Psoas muscle (tissue), 8 donors: ENCODE results near the gene SIRT5. TPM values are rescaled to one million over a fixed set of nuclear protein-coding genes. Genes with fewer than 3 reads are reported as not detected.
A peak's percentile ranks its signal among the peaks of the same experiment; 100 is the strongest.

Experiments
- ATAC-seq, 4 donors: fragments of 200-7000 bp; cut with Tn5 transposase; one replicate each; pipeline ENCODE4 v1.9.1; 2020; ENCODE audit warnings: moderate library complexity in 3 of 4, mild to moderate bottlenecking in 2 of 4
- DNase-seq, 2 donors: peaks; one replicate each; pipeline ENCODE4 v3.0.0-alpha.2; 2020
- H3K27ac ChIP-seq: fragments of 200-600 bp; one replicate; pipeline ENCODE4 v1.8.0; 2022
- H3K27me3 ChIP-seq, 3 donors: fragments of 200-600 bp in 1 of 3; one replicate each; pipeline versions ENCODE4 v1.6.1 to v1.8.0; 2013 to 2022; ENCODE audit warnings: low read length in 2 of 3, mild to moderate bottlenecking in 2 of 3, moderate library complexity in 1 of 3; ENCODE audit not compliant: insufficient read depth in 3 of 3
- H3K36me3 ChIP-seq, 2 donors: fragments of 200-600 bp in 1 of 2; one replicate each; pipeline versions ENCODE4 v1.6.1 to v1.8.0; 2013 to 2022; ENCODE audit warnings: low read depth in 1 of 2, mild to moderate bottlenecking in 1 of 2, moderate library complexity in 1 of 2; ENCODE audit not compliant: insufficient read depth in 1 of 2
- H3K4me1 ChIP-seq: fragments of 200-600 bp; one replicate; pipeline ENCODE4 v1.8.0; 2022
- H3K4me3 ChIP-seq: fragments of 200-600 bp; one replicate; pipeline ENCODE4 v1.8.0; 2022; ENCODE audit warnings: mild to moderate bottlenecking
- H3K9me3 ChIP-seq: fragments of 200-600 bp; one replicate; pipeline ENCODE4 v1.8.0; 2022
- CTCF ChIP-seq: fragments of 200-600 bp; IDR thresholded peaks from one replicate; pipeline ENCODE4 v1.8.0; 2022; ENCODE audit warnings: antibody characterized with exemption
- WGBS, 3 donors: extraction: QIAGEN DNeasy Blood & Tissue Kit; methylation state at CpG; one replicate each; pipeline versions ENCODE4 v1.1.6 to v1.1.7; 2013; 5-methylcytosine and 5-hydroxymethylcytosine counted together
- intact Hi-C, 2 donors: fragments of 100-400 bp; cut with DNase I; formaldehyde crosslinking; loops; one replicate each; pipeline versions ENCODE4 v1.11.0 to v1.14.2; 2022
- polyA plus RNA-seq, 3 donors: library from polyadenylated mRNA; stranded (reverse); fragments of 200-250 nt; gene quantifications; one replicate each; pipeline ENCODE4 v1.2.3, GENCODE V29; 2013
- total RNA-seq, 4 donors: library from RNA; stranded (reverse); fragmentation: NEBNext Ultra II Directional in 2 of 4; extraction: Animal tissue kit (Norgen Biotek cat#: 25700) in 2 of 4; gene quantifications; one replicate each; pipeline versions ENCODE4 v1.2.1 to v1.2.4, GENCODE V29; 2021 to 2023
- donor health status: healthy with polysubstance abuse.
- donor health status: DM: no; HTN: no; CAD: no; lungs with moderate emphysema.
- donor health status: Bipolar disorder and iron deficiency.
- donor health status: healthy.
- donor health status: DM: yes; HTN: yes; CAD: no.
- donor health status: DM: no; HTN: no; CAD: no.
- donor health status: DM: no; HTN: no; CAD: no.
- donor health status: DM: yes; HTN: yes; CAD: no.

SIRT5 gene
- total and polyA plus RNA-seq, 7 donors, result 10.1 to 29.2 (median 19.3) TPM

GRCh38 chr6:13548500-13549210, 25.7 kb upstream of the SIRT5 start:
- Histone ChIP-seq H3K9me3 (no peaks in the 10 kb centered on the region), H3K27me3 (no peaks in the 10 kb centered on the region), H3K36me3 (no peaks in the 10 kb centered on the region), H3K4me1 (no peaks in the 10 kb centered on the region), H3K4me3 (no peak overlapping the region), H3K27ac (no peak overlapping the region)
- ATAC-seq, result no peak
- DNase-seq, result no peak
- 63 to 73% (median 66%) methylated on average over 4 of the region's 4 CpGs for WGBS, 3 donors
- intact Hi-C loops, result no loop called here
- no peak for TF ChIP-seq CTCF

GRCh38 chr6:13550656-13551055, 23.7 kb upstream of the SIRT5 start:
- Histone ChIP-seq H3K4me1 (no peaks in the 10 kb centered on the region), H3K27ac (no peak overlapping the region), H3K4me3 (no peak overlapping the region), H3K9me3 (no peaks in the 10 kb centered on the region), H3K27me3 (no peaks in the 10 kb centered on the region), H3K36me3 (no peaks in the 10 kb centered on the region)
- intact Hi-C loops, result no loop called here
- no peak for TF ChIP-seq CTCF
- ATAC-seq (no peak), DNase-seq (no peak)

DNA sequence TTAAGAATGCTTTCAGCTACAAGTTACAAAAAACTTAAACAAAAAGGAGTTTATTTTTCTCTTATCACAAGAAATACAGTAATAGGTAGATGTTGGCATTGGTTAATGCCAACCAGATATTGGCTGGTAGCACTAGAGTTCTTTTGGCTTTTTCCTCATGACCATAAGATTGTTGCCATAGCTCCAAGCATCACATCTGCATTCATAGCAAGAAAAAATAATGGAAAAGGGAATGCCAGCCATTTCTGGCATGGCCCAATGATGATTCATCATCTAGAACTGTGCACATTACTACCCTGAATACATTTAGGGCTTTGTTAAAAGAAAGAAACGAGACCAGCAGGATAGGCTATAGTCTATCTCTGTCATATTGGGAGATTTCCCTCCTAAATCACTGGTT, 20.8 kb upstream of the SIRT5 start:
- Histone ChIP-seq H3K4me3 (no peak overlapping the region), H3K4me1 (no peaks in the 10 kb centered on the region), H3K27ac (no peak overlapping the region), H3K27me3 (no peaks in the 10 kb centered on the region), H3K36me3 (no peaks in the 10 kb centered on the region), H3K9me3 (no peaks in the 10 kb centered on the region)
- DNase-seq (no peak), ATAC-seq (no peak)
- intact Hi-C loops, result no loop called here
- WGBS, 3 donors, result 93 to 96% (median 96%) methylated on average over 1 of the region's 1 CpG
- TF ChIP-seq CTCF, result no peak

GRCh38 chr6:13554929-13555333, 19.5 kb upstream of the SIRT5 start:
- Histone ChIP-seq H3K4me3 (no peak overlapping the region), H3K9me3 (no peaks in the 10 kb centered on the region), H3K4me1 (no peaks in the 10 kb centered on the region), H3K27ac (no peak overlapping the region), H3K27me3 (no peaks in the 10 kb centered on the region), H3K36me3 (no peaks in the 10 kb centered on the region)
- intact Hi-C loops, result no loop called here
- WGBS, 3 donors, result 23 to 34% (median 31%) methylated on average over 8 of the region's 8 CpGs
- no peak for TF ChIP-seq CTCF
- DNase-seq (peak; percentile 18 to 51), ATAC-seq (peak in 3 of 4 donors; percentile 27 to 48 (median 30))

DNA sequence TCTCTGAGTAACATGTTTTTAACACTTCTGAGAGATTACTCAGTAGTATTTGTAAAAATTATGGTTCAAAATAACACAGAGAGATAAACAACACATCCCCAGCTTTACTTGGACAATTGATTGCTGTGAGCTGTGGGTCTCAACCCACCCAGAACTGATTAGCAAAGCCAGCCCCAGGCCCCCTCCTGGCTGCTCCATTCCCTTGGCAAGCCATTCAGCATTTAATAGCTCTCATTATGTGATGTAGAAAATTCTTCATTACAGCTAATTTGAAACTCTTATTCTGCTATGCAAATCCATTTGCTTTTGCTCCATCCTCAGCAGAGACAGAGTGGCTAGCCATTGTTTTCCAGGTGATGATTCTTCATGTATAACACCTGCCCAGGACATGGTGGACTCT, 16.6 kb upstream of the SIRT5 start:
- ATAC-seq (no peak), DNase-seq (no peak)
- Histone ChIP-seq H3K27me3 (no peaks in the 10 kb centered on the region), H3K9me3 (no peaks in the 10 kb centered on the region), H3K4me3 (no peak overlapping the region), H3K4me1 (no peaks in the 10 kb centered on the region), H3K36me3 (no peaks in the 10 kb centered on the region), H3K27ac (no peak overlapping the region)
- no peak for TF ChIP-seq CTCF
- intact Hi-C loops, result no loop called here
